Nephron (organoid): ENCODE data around the gene TDRD9.

Experiments
- H3K27ac Mint-ChIP-seq, 3 experiments: 2 replicates each; pipeline ENCODE4 v1.8.0; 2020; ENCODE audit warnings: mixed read lengths in 3 of 3, mild to moderate bottlenecking in 2 of 3, moderate library complexity in 1 of 3
- H3K27me3 Mint-ChIP-seq: 2 replicates; pipeline ENCODE4 v1.8.0; 2021; ENCODE audit warnings: low read depth, mild to moderate bottlenecking, moderate library complexity, mixed read lengths
- H3K36me3 Mint-ChIP-seq: 2 replicates; pipeline ENCODE4 v1.8.0; 2020; ENCODE audit warnings: low read depth, mixed read lengths
- H3K4me1 Mint-ChIP-seq: 2 replicates; pipeline ENCODE4 v1.8.0; 2020; ENCODE audit warnings: mixed read lengths
- H3K4me3 Mint-ChIP-seq, 3 experiments: 2 replicates each; pipeline ENCODE4 v1.8.0; 2020; ENCODE audit warnings: mild to moderate bottlenecking in 3 of 3, mixed read lengths in 3 of 3, moderate library complexity in 2 of 3
- H3K9me3 Mint-ChIP-seq: 2 replicates; pipeline ENCODE4 v1.8.0; 2020; ENCODE audit warnings: mixed read lengths
- CTCF ChIP-seq, 3 experiments: fragments of 200-600 bp; sonication (generic); IDR thresholded peaks; one replicate each; pipeline ENCODE4 v1.5.0; 2021; ENCODE audit warnings: antibody characterized with exemption in 3 of 3; ENCODE audit not compliant: unreplicated experiment in 3 of 3

Gene TDRD9

DNA sequence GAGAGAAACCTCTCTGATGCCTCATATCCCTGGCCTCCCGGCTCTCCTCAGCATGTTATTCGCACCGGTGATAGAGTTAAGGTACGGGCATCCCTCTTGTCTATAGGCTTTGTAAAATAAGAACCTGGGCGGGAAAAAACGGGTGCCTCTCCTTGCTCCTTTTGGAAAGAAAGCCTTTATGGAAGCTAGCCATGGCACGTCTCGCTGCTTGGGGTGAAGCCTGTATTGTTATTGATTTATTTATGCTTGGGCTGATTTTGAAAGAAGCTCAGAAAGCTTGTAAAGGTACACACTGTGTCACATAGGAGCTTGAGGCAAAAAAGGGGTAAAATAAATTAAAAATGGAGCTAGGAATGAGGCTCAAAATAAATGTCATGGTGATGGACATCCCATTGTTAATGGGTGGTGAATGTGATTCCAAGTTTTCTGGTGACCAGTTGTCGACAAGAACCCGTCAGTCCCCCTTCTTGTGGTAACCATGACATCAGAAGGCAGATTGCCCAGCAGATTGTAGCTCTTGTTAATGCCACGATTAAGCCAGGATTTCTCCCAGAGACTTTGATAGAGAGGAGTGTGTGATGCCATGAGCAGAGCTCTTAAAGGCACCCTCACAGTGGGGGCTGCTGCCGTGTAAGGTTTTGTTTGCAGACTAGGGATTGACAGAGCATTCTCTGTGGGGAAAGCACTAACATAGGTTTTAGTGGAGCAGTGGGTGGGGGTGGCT lies 106.9 kb downstream of the TDRD9 start:
- H3K27ac Mint-ChIP-seq: no peak overlapping the region
- H3K4me1 Mint-ChIP-seq: peaks cover 5% of the 10 kb centered on the region
- no peaks in the 10 kb centered on the region for H3K36me3 Mint-ChIP-seq
- no peak for TF ChIP-seq CTCF (IDR thresholded peaks at IDR 0.05; ENCODE audit: unreplicated experiment in 3 of 3)
- H3K27me3 Mint-ChIP-seq: peaks cover 20% of the 10 kb centered on the region
- no peak overlapping the region for H3K4me3 Mint-ChIP-seq
- H3K9me3 Mint-ChIP-seq: no peaks in the 10 kb centered on the region

GRCh38 chr14:104036212-104036611 lies 108.0 kb downstream of the TDRD9 start:
- Mint-ChIP-seq H3K9me3 (no peaks in the 10 kb centered on the region), H3K36me3 (no peaks in the 10 kb centered on the region), H3K27ac (no peak overlapping the region), H3K4me3 (no peak overlapping the region), H3K27me3 (peaks cover 25% of the 10 kb centered on the region), H3K4me1 (peaks cover 5% of the 10 kb centered on the region)
- no peak for TF ChIP-seq CTCF (IDR thresholded peaks at IDR 0.05; ENCODE audit: unreplicated experiment in 3 of 3)

DNA sequence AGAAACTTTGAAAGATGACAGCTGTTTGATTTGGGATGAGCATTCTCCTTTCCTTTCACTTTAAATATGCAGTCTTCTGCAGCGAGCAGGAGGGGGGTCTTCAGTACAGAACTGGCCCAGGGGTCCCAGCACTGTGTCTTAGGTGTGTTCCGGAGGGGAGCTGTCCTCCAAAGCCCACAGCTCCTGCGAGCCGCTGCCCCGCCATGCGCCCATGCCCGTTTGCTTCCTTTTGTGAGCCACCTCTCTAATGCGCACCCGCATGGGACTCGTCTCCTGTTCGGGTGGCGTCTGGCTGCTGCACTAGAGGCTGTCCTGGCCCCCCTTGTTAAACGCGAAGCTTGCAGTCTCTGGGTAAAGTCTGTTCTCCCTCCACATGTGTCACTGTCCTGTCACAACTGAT lies 108.8 kb downstream of the TDRD9 start:
- TF ChIP-seq CTCF (IDR thresholded peaks at IDR 0.05; ENCODE audit: unreplicated experiment in 3 of 3): no peak

DNA sequence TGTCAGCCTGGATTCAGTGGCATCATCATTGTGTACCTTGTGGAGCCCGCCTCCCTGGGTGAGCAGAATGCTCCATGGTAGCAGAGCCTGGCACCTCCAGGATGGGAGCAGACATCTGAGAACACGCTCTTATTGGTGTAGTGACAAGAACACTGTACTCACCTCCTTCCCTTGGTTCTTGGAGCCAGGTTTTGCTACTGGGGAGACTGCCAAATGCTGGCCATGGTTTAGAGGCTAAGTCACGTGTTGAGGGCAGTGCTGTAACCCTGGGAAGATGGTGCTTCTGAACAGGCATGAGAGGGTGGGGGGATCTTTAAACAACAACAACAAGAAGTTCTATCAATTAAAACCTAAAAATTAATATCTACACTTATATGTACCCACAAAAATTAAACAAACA lies 109.6 kb downstream of the TDRD9 start:
- no peaks in the 10 kb centered on the region for H3K36me3 Mint-ChIP-seq

More for the DNA sequence above, 108.8 kb downstream of the TDRD9 start:
- no peak overlapping the region for H3K4me3 Mint-ChIP-seq
- no peak overlapping the region for H3K27ac Mint-ChIP-seq
- H3K27me3 Mint-ChIP-seq: peaks cover 25% of the 10 kb centered on the region
- H3K9me3 Mint-ChIP-seq: no peaks in the 10 kb centered on the region
- no peaks in the 10 kb centered on the region for H3K36me3 Mint-ChIP-seq
- H3K4me1 Mint-ChIP-seq: peaks cover 5% of the 10 kb centered on the region

DNA sequence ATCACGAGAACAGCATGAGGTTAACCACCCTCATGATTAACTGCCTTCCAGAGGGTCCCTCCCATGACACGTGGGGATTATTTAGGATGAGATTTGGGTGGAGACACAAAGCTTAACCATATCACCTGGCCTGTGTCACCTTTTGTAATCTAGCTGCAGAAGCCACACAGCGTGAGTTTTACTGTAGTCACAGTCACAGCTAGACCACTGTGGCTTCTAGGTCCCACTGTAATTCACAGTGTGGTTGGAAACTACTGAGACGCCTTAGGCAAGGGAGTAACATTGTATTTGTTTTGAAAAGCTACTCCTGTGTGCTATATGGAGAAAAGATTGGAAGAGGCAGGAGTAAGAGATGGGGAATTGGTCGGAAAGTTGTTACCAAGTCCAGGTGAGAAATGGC lies 111.0 kb downstream of the TDRD9 start:
- TF ChIP-seq CTCF (IDR thresholded peaks at IDR 0.05; ENCODE audit: unreplicated experiment in 3 of 3): no peak
- Mint-ChIP-seq H3K27ac (no peak overlapping the region), H3K4me3 (no peak overlapping the region), H3K27me3 (peaks cover 16% of the 10 kb centered on the region), H3K36me3 (no peaks in the 10 kb centered on the region), H3K9me3 (no peaks in the 10 kb centered on the region), H3K4me1 (peaks cover 5% of the 10 kb centered on the region)

More for the DNA sequence above, 109.6 kb downstream of the TDRD9 start:
- no peak overlapping the region for H3K27ac Mint-ChIP-seq
- no peak for TF ChIP-seq CTCF (IDR thresholded peaks at IDR 0.05; ENCODE audit: unreplicated experiment in 3 of 3)
- H3K9me3 Mint-ChIP-seq: no peaks in the 10 kb centered on the region
- peaks cover 21% of the 10 kb centered on the region for H3K27me3 Mint-ChIP-seq
- H3K4me1 Mint-ChIP-seq: peaks cover 5% of the 10 kb centered on the region
- no peak overlapping the region for H3K4me3 Mint-ChIP-seq

- H3K27me3 Mint-ChIP-seq: peaks cover 16% of the 10 kb centered on the region
- no peaks in the 10 kb centered on the region for H3K36me3 Mint-ChIP-seq
- H3K27ac Mint-ChIP-seq: no peak overlapping the region
- peaks cover 6% of the 10 kb centered on the region for H3K9me3 Mint-ChIP-seq
- no peak for TF ChIP-seq CTCF (IDR thresholded peaks at IDR 0.05; ENCODE audit: unreplicated experiment in 3 of 3)
- H3K4me3 Mint-ChIP-seq: no peak overlapping the region
- peaks cover 5% of the 10 kb centered on the region for H3K4me1 Mint-ChIP-seq
These were observed 112.3 kb downstream of the TDRD9 start for GRCh38 chr14:104040539-104040938.
